ENCODE results near the gene ITPR2. TPM values are rescaled to one million over a fixed set of nuclear protein-coding genes. Genes with fewer than 3 reads are reported as not detected.
A peak's percentile ranks its signal among the peaks of the same experiment; 100 is the strongest.

Gene ITPR2
- total RNA-seq, 2 experiments from 2014 or later, result 25.6 to 44.7 TPM

DNA sequence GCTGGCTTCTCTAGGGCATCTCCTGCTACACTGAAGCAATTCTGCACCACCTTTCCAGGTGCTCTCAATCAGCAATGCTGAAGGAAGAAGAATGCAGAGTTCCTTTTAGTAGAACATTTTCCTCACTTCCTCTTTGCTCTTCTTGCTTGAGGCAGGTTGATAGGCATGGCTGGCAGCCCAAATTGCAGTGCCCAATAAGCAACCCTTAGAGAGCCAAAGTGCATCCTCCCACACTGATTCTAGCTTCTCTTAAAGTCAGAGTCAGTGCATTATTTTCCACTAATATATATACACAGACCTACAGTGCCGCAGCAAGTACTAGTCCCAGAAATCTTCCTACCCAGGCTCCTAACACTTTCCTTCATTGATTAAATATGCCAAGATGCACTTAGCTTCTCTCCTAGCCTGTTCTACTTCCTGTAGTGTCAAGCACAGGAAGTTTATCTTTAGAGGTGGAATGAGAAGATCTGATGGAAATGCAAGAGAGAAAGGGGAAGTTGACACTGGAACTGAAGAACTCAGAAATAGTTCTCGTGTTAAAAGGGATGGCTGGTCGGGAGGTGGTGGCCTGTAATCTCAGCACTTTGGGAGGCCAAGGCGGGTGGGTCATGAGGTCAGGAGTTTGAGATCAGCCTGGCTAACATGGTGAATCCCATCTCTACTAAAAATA is 504.9 kb downstream of the ITPR2 start:
- Histone ChIP-seq H3K4me1 (ENCODE audit: insufficient read depth, low read length, poor library complexity, severe bottlenecking) (peaks cover 13% of the 10 kb centered on the region), H3K4me3 (ENCODE audit: low read depth, low read length, poor library complexity, severe bottlenecking) (no peak overlapping the region), H3K79me2 (ENCODE audit: insufficient read depth, low read depth, low read length) (no peaks in the 10 kb centered on the region), H4K20me1 (ENCODE audit: insufficient read depth, low read length) (no peaks in the 10 kb centered on the region), H3K36me3 (ENCODE audit: insufficient read depth, low read length) (no peaks in the 10 kb centered on the region), H3K9me2 (ENCODE audit: insufficient read depth, low read length) (0 out of 2 replicates have a peak, but pooled peaks cover 5% of the 10 kb centered on the region), H3K4me2 (ENCODE audit: low read length) (peak overlapping the region; percentile 38), H3K27ac (ENCODE audit: low read depth, low read length, poor library complexity, severe bottlenecking) (peak overlapping the region; percentile 13), H3K9me3 (ENCODE audit: low read length) (no peaks in the 10 kb centered on the region), H2AFZ (ENCODE audit: low read length) (peak overlapping the region; percentile 4; the same call in 1 of the 2 replicates)
- ChIA-PET CTCF (ENCODE audit: unreplicated experiment) (no interaction called here), POLR2A (no interaction called here)
- peak; percentile 40 for DNase-seq (ENCODE audit: low spot score)
- BruUV-seq (replicated peaks), result no TSS peak
- TF ChIP-seq, protein P1, sequence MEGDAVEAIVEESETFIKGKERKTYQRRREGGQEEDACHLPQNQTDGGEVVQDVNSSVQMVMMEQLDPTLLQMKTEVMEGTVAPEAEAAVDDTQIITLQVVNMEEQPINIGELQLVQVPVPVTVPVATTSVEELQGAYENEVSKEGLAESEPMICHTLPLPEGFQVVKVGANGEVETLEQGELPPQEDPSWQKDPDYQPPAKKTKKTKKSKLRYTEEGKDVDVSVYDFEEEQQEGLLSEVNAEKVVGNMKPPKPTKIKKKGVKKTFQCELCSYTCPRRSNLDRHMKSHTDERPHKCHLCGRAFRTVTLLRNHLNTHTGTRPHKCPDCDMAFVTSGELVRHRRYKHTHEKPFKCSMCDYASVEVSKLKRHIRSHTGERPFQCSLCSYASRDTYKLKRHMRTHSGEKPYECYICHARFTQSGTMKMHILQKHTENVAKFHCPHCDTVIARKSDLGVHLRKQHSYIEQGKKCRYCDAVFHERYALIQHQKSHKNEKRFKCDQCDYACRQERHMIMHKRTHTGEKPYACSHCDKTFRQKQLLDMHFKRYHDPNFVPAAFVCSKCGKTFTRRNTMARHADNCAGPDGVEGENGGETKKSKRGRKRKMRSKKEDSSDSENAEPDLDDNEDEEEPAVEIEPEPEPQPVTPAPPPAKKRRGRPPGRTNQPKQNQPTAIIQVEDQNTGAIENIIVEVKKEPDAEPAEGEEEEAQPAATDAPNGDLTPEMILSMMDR (conservative IDR thresholded peaks at IDR 0.05; ENCODE audit: low read length), result no peak
- no peak for TF ChIP-seq EZH2phosphoT487 (IDR thresholded peaks at IDR 0.05; ENCODE audit: borderline replicate concordance, low read depth, low read length)
- intact Hi-C loops (cut with micrococcal nuclease; ENCODE audit: unreplicated experiment), result no loop called here

DNA sequence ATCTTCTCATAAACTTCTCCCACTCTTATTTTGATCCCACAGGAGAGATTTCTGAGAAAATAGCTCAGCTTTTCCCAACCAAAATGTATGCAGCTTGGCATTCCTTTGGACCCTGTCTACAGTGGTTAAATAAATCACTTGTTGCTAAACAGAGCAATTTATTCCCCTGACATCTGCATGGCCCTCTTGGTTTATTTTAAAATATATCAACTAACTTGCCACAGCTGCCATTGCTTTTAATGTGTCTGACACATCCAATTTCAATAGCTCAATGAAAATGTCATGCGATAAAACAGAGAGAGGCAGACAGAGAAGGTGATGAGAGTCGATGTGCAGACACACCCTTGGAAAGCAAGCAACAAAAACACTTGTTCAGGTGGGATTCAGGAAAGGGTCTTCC is 509.3 kb downstream of the ITPR2 start:
- H2AFZ ChIP-seq (ENCODE audit: low read length), result no peak overlapping the region
- H3K36me3 ChIP-seq (ENCODE audit: insufficient read depth, low read length), result no peaks in the 10 kb centered on the region
- H3K4me3 ChIP-seq (ENCODE audit: low read depth, low read length, poor library complexity, severe bottlenecking), result no peak overlapping the region
- no peak overlapping the region for H3K4me2 ChIP-seq (ENCODE audit: low read length)
- ChIA-PET POLR2A (no interaction called here), CTCF (ENCODE audit: unreplicated experiment) (no interaction called here)
- peaks cover 8% of the 10 kb centered on the region; the same call in 1 of the 2 replicates for H3K9me3 ChIP-seq (ENCODE audit: low read length)
- no peak for DNase-seq (ENCODE audit: low spot score)
- no peaks in the 10 kb centered on the region for H3K79me2 ChIP-seq (ENCODE audit: insufficient read depth, low read depth, low read length)
- H3K9me2 ChIP-seq (ENCODE audit: insufficient read depth, low read length), result no peaks in the 10 kb centered on the region
- intact Hi-C loops (cut with micrococcal nuclease; ENCODE audit: unreplicated experiment), result no loop called here
- peaks cover 26% of the 10 kb centered on the region for H3K4me1 ChIP-seq (ENCODE audit: insufficient read depth, low read length, poor library complexity, severe bottlenecking)
- no peak for TF ChIP-seq EZH2phosphoT487 (IDR thresholded peaks at IDR 0.05; ENCODE audit: borderline replicate concordance, low read depth, low read length)
- TF ChIP-seq, protein P1 (conservative IDR thresholded peaks at IDR 0.05; ENCODE audit: low read length), result no peak
- no TSS peak for BruUV-seq (replicated peaks)
- no peaks in the 10 kb centered on the region for H4K20me1 ChIP-seq (ENCODE audit: insufficient read depth, low read length)
- H3K27ac ChIP-seq (ENCODE audit: low read depth, low read length, poor library complexity, severe bottlenecking), result no peak overlapping the region

GRCh38 chr12:26319511-26319910 is 513.5 kb downstream of the ITPR2 start:
- Histone ChIP-seq H2AFZ (ENCODE audit: low read length) (peak overlapping the region; percentile 83; the same call in 1 of the 2 replicates), H3K4me1 (ENCODE audit: insufficient read depth, low read length, poor library complexity, severe bottlenecking) (peaks cover 27% of the 10 kb centered on the region), H3K27ac (ENCODE audit: low read depth, low read length, poor library complexity, severe bottlenecking) (peak overlapping the region; percentile 59), H3K79me2 (ENCODE audit: insufficient read depth, low read depth, low read length) (no peaks in the 10 kb centered on the region), H3K9me3 (ENCODE audit: low read length) (peaks cover 8% of the 10 kb centered on the region; the same call in 1 of the 2 replicates), H3K9me2 (ENCODE audit: insufficient read depth, low read length) (no peaks in the 10 kb centered on the region), H3K4me3 (ENCODE audit: low read depth, low read length, poor library complexity, severe bottlenecking) (peak overlapping the region; percentile 55), H3K4me2 (ENCODE audit: low read length) (peak overlapping the region; percentile 57), H4K20me1 (ENCODE audit: insufficient read depth, low read length) (no peaks in the 10 kb centered on the region), H3K36me3 (ENCODE audit: insufficient read depth, low read length) (no peaks in the 10 kb centered on the region)
- intact Hi-C loops (cut with micrococcal nuclease; ENCODE audit: unreplicated experiment), result no loop called here
- TF ChIP-seq, protein P1 (conservative IDR thresholded peaks at IDR 0.05; ENCODE audit: low read length), result no peak
- TF ChIP-seq EZH2phosphoT487 (IDR thresholded peaks at IDR 0.05; ENCODE audit: borderline replicate concordance, low read depth, low read length), result no peak
- DNase-seq (ENCODE audit: low spot score), result no peak
- ChIA-PET POLR2A (no interaction called here), CTCF (ENCODE audit: unreplicated experiment) (no interaction called here)
- BruUV-seq (replicated peaks), result no TSS peak
